DOHH2 (cell line): Measurements from ENCODE around the gene ITPRIPL2.

ENCODE experiments used
- EZH2phosphoT487 ChIP-seq: fragments of 200-600 bp; sonication (generic); IDR thresholded peaks from 2 replicates; pipeline ENCODE4 v1.6.1; 2017; ENCODE audit warnings: borderline replicate concordance, mild to moderate bottlenecking, antibody characterized with exemption, low read length, moderate library complexity, mixed read lengths
- TF ChIP-seq, protein P1 (sequence below): fragments of 200-600 bp; sonication (generic); IDR thresholded peaks from one replicate; pipeline ENCODE4 v1.5.1; 2014; ENCODE audit warnings: antibody characterized with exemption, mild to moderate bottlenecking, low read depth, low read length; ENCODE audit not compliant: poor library complexity, severe bottlenecking

DNA sequence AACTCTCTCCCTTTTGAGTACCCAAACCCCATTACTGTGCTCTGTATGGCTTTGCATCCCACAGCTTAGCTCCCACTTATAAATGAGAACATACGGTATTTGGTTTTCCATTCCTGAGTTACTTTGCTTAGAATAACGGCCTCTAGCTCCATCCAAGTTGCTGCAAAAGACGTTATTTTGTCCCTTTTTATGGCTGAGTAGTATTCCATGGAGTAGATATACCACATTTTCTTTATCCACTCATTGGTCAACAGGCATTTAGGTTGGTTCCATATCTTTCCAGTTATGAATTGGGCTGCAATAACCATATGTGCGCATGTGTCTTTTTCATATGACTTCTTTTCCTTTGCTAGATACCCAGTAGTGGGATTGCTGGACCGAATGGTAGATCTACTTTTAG, 34.4 kb downstream of the ITPRIPL2 start:
- TF ChIP-seq, protein P1, sequence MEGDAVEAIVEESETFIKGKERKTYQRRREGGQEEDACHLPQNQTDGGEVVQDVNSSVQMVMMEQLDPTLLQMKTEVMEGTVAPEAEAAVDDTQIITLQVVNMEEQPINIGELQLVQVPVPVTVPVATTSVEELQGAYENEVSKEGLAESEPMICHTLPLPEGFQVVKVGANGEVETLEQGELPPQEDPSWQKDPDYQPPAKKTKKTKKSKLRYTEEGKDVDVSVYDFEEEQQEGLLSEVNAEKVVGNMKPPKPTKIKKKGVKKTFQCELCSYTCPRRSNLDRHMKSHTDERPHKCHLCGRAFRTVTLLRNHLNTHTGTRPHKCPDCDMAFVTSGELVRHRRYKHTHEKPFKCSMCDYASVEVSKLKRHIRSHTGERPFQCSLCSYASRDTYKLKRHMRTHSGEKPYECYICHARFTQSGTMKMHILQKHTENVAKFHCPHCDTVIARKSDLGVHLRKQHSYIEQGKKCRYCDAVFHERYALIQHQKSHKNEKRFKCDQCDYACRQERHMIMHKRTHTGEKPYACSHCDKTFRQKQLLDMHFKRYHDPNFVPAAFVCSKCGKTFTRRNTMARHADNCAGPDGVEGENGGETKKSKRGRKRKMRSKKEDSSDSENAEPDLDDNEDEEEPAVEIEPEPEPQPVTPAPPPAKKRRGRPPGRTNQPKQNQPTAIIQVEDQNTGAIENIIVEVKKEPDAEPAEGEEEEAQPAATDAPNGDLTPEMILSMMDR, result no peak
- TF ChIP-seq EZH2phosphoT487, result no peak
